NCI-H1092 (cell line): ENCODE results near the gene DNM2.

Experiments
- DNase-seq: peaks from one replicate; lab custom pipeline; 2025; lab: John Stamatoyannopoulos, UW

Gene DNM2

GRCh38 chr19:10691178-10691881 lies 26.5 kb upstream of the DNM2 start:
- DNase-seq = no peak

- no peak for DNase-seq
Measured at GRCh38 chr19:10691883-10692282, 26.0 kb upstream of the DNM2 start.

- DNase-seq = no peak
Measured at GRCh38 chr19:10692673-10693264, 25.1 kb upstream of the DNM2 start.

GRCh38 chr19:10694706-10695307 lies 23.1 kb upstream of the DNM2 start:
- no peak for DNase-seq

GRCh38 chr19:10695401-10696398 lies 22.2 kb upstream of the DNM2 start:
- peak; percentile 96 for DNase-seq

- peak; percentile 15 for DNase-seq
Measured at GRCh38 chr19:10699650-10700335, 18.1 kb upstream of the DNM2 start.

- DNase-seq = no peak
Measured at GRCh38 chr19:10701955-10702525, 15.8 kb upstream of the DNM2 start.

GRCh38 chr19:10706990-10707389 lies 10.9 kb upstream of the DNM2 start:
- no peak for DNase-seq

GRCh38 chr19:10707440-10707839 lies 10.4 kb upstream of the DNM2 start:
- DNase-seq = no peak

- no peak for DNase-seq
Measured at GRCh38 chr19:10708291-10708690, 9.6 kb upstream of the DNM2 start.

GRCh38 chr19:10712045-10712444 lies 5.8 kb upstream of the DNM2 start:
- no peak for DNase-seq

GRCh38 chr19:10712754-10713153 lies 5.1 kb upstream of the DNM2 start:
- no peak for DNase-seq

- DNase-seq = no peak
Measured at GRCh38 chr19:10713317-10713716, 4.6 kb upstream of the DNM2 start.

- DNase-seq = no peak
Measured at GRCh38 chr19:10717054-10717355, 874 bp upstream of the DNM2 start.

- no peak for DNase-seq
Measured at GRCh38 chr19:10718205-10719196, 622 bp downstream of the DNM2 start.

GRCh38 chr19:10719466-10719961 lies 1.6 kb downstream of the DNM2 start:
- DNase-seq = no peak

- no peak for DNase-seq
Measured at GRCh38 chr19:10720607-10721125, 2.8 kb downstream of the DNM2 start.

- no peak for DNase-seq
Measured at GRCh38 chr19:10723591-10723990, 5.7 kb downstream of the DNM2 start.

- no peak for DNase-seq
Measured at GRCh38 chr19:10724573-10725071, 6.7 kb downstream of the DNM2 start.

- no peak for DNase-seq
Measured at GRCh38 chr19:10725415-10725814, 7.5 kb downstream of the DNM2 start.
